ENCODE data around the gene DYRK3.
"Not testable (repeated sequence)": the region's sequence is repeated elsewhere in the genome, so short reads cannot be mapped to it uniquely, and the experiment has no call there.

The DYRK3 gene

GRCh38 chr1:206634365-206635079 is 814 bp upstream of the DYRK3 start:
- Histone ChIP-seq H3K36me3 (ENCODE audit: insufficient read depth) (no peaks in the 10 kb centered on the region), H3K4me1 (ENCODE audit: low read depth, poor library complexity, severe bottlenecking) (peaks cover 20% of the 10 kb centered on the region), H4K20me1 (ENCODE audit: insufficient read depth) (no peaks in the 10 kb centered on the region), H2AFZ (ENCODE audit: low read depth) (peak overlapping the region; percentile 94), H3K4me2 (peak overlapping the region; percentile 46), H3K9ac (no peak overlapping the region; the same call in 1 of the 2 replicates), H3K27ac (no peak overlapping the region), H3K79me2 (ENCODE audit: insufficient read depth, low read depth) (no peaks in the 10 kb centered on the region), H3K4me3 (IDR thresholded peaks at IDR 0.05; ENCODE audit: insufficient read depth, low read depth, low read length) (no peak overlapping the region), H3K27me3 (ENCODE audit: insufficient read depth, low read depth) (peaks cover 6% of the 10 kb centered on the region; the same call in 1 of the 2 replicates)
- peak; percentile 98 for TF ChIP-seq CTCF (conservative IDR thresholded peaks at IDR 0.05; ENCODE audit: low read depth, low read length)

- Histone ChIP-seq H3K9ac (no peak overlapping the region; the same call in 1 of the 2 replicates), H4K20me1 (ENCODE audit: insufficient read depth) (no peaks in the 10 kb centered on the region), H3K4me2 (peak overlapping the region; percentile 74), H3K36me3 (ENCODE audit: insufficient read depth) (no peaks in the 10 kb centered on the region), H3K27me3 (ENCODE audit: insufficient read depth, low read depth) (peaks cover 6% of the 10 kb centered on the region; the same call in 1 of the 2 replicates), H3K27ac (no peak overlapping the region), H3K4me1 (ENCODE audit: low read depth, poor library complexity, severe bottlenecking) (peaks cover 16% of the 10 kb centered on the region), H3K79me2 (ENCODE audit: insufficient read depth, low read depth) (no peaks in the 10 kb centered on the region), H3K4me3 (IDR thresholded peaks at IDR 0.05; ENCODE audit: insufficient read depth, low read depth, low read length) (peak overlapping the region; percentile 81), H2AFZ (ENCODE audit: low read depth) (peak overlapping the region; percentile 94)
- TF ChIP-seq CTCF (conservative IDR thresholded peaks at IDR 0.05; ENCODE audit: low read depth, low read length) = no peak
Measured at GRCh38 chr1:206635978-206636345, 626 bp downstream of the DYRK3 start.

- no peak overlapping the region for H3K4me3 ChIP-seq (IDR thresholded peaks at IDR 0.05; ENCODE audit: insufficient read depth, low read depth, low read length)
- H3K27ac ChIP-seq = no peak overlapping the region
- peaks cover 6% of the 10 kb centered on the region; the same call in 1 of the 2 replicates for H3K27me3 ChIP-seq (ENCODE audit: insufficient read depth, low read depth)
- H3K79me2 ChIP-seq (ENCODE audit: insufficient read depth, low read depth) = no peaks in the 10 kb centered on the region
- H3K36me3 ChIP-seq (ENCODE audit: insufficient read depth) = no peaks in the 10 kb centered on the region
- no peak overlapping the region for H2AFZ ChIP-seq (ENCODE audit: low read depth)
- peak overlapping the region; percentile 74; the same call in 1 of the 2 replicates for H3K4me2 ChIP-seq
- no peak for TF ChIP-seq CTCF (conservative IDR thresholded peaks at IDR 0.05; ENCODE audit: low read depth, low read length)
- H3K4me1 ChIP-seq (ENCODE audit: low read depth, poor library complexity, severe bottlenecking) = peaks cover 15% of the 10 kb centered on the region
- H3K9ac ChIP-seq = no peak overlapping the region
- no peaks in the 10 kb centered on the region for H4K20me1 ChIP-seq (ENCODE audit: insufficient read depth)
Measured at GRCh38 chr1:206636671-206637070, 1.3 kb downstream of the DYRK3 start.

GRCh38 chr1:206637605-206638004 is 2.3 kb downstream of the DYRK3 start:
- no peaks in the 10 kb centered on the region for H3K36me3 ChIP-seq (ENCODE audit: insufficient read depth)
- H2AFZ ChIP-seq (ENCODE audit: low read depth) = no peak overlapping the region
- no peak overlapping the region for H3K4me3 ChIP-seq (IDR thresholded peaks at IDR 0.05; ENCODE audit: insufficient read depth, low read depth, low read length)
- H4K20me1 ChIP-seq (ENCODE audit: insufficient read depth) = no peaks in the 10 kb centered on the region
- peaks cover 15% of the 10 kb centered on the region for H3K4me1 ChIP-seq (ENCODE audit: low read depth, poor library complexity, severe bottlenecking)
- H3K79me2 ChIP-seq (ENCODE audit: insufficient read depth, low read depth) = no peaks in the 10 kb centered on the region
- no peak overlapping the region for H3K9ac ChIP-seq
- no peak overlapping the region for H3K27ac ChIP-seq
- TF ChIP-seq CTCF (conservative IDR thresholded peaks at IDR 0.05; ENCODE audit: low read depth, low read length) = no peak
- H3K4me2 ChIP-seq = no peak overlapping the region
- H3K27me3 ChIP-seq (ENCODE audit: insufficient read depth, low read depth) = peaks cover 6% of the 10 kb centered on the region; the same call in 1 of the 2 replicates

GRCh38 chr1:206642074-206642473 is 6.7 kb downstream of the DYRK3 start:
- not testable (repeated sequence) for H3K4me2 ChIP-seq; H2AFZ ChIP-seq (ENCODE audit: low read depth); H3K79me2 ChIP-seq (ENCODE audit: insufficient read depth, low read depth); H3K9ac ChIP-seq; H3K4me1 ChIP-seq (ENCODE audit: low read depth, poor library complexity, severe bottlenecking); H4K20me1 ChIP-seq (ENCODE audit: insufficient read depth); H3K27ac ChIP-seq; H3K36me3 ChIP-seq (ENCODE audit: insufficient read depth); H3K4me3 ChIP-seq (IDR thresholded peaks at IDR 0.05; ENCODE audit: insufficient read depth, low read depth, low read length); H3K27me3 ChIP-seq (ENCODE audit: insufficient read depth, low read depth)
